Measurements from ENCODE around the gene DCLRE1B.

DNA sequence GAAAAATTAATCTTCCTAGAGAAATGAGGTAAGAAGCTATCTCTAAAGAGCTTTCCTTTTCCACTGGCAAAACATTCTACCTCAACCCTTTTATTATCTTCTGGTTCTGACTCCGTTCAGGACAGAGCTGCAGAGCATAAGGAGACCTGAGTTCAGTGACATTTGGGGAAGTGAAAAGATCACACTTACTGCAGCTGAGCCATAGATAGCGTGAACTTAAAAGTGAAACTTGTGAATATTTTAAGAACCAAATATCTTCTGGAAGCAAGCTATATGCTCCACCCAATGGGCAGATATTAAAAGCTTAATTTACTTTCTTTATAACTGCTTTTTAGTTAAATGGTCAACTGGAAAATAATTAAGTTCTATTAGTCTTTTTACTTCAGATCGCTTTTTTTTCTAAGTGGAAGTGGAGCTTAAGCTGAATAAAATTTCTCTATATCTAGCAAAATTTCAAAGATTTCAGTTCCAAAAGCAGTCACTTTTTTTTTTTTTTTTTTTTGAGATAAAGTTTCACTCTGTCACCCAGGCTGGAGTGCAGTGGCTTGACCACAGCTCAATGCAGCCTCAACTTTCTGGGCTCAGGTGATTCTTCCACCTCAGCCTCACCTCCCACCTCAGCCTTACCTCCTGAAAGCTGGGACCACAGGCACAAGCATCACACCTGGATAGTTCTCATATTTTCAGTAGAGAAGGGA lies 45.5 kb upstream of the DCLRE1B start:
- TF ChIP-seq, protein P1, sequence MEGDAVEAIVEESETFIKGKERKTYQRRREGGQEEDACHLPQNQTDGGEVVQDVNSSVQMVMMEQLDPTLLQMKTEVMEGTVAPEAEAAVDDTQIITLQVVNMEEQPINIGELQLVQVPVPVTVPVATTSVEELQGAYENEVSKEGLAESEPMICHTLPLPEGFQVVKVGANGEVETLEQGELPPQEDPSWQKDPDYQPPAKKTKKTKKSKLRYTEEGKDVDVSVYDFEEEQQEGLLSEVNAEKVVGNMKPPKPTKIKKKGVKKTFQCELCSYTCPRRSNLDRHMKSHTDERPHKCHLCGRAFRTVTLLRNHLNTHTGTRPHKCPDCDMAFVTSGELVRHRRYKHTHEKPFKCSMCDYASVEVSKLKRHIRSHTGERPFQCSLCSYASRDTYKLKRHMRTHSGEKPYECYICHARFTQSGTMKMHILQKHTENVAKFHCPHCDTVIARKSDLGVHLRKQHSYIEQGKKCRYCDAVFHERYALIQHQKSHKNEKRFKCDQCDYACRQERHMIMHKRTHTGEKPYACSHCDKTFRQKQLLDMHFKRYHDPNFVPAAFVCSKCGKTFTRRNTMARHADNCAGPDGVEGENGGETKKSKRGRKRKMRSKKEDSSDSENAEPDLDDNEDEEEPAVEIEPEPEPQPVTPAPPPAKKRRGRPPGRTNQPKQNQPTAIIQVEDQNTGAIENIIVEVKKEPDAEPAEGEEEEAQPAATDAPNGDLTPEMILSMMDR (conservative IDR thresholded peaks at IDR 0.05; ENCODE audit: low read length) = no peak
- no peak for TF ChIP-seq EZH2phosphoT487 (IDR thresholded peaks at IDR 0.05; ENCODE audit: borderline replicate concordance)

All from Loucy (cell line).